HL-60 (cell line): ENCODE results near the gene VWA7.

Experiments used
- DNase-seq, 2 experiments: peaks; one replicate each; pipeline ENCODE4 v3.0.0-alpha.2; 2010 to 2020; ENCODE audit warnings: low read depth in 1 of 2, low spot score in 1 of 2
- H3K27ac ChIP-seq: fragments of 250-450 bp; sonication (Bioruptor Pico); replicated peaks from 2 replicates; pipeline ENCODE4 v1.5.1; 2020; ENCODE audit warnings: mild to moderate bottlenecking, moderate library complexity
- H3K27me3 ChIP-seq: fragments of 250-450 bp; sonication (Bioruptor Pico); 2 replicates; pipeline ENCODE4 v1.5.1; 2021; ENCODE audit warnings: mild to moderate bottlenecking, moderate library complexity; ENCODE audit not compliant: insufficient read depth, poor library complexity, severe bottlenecking
- H3K4me3 ChIP-seq: replicated peaks from 2 replicates; pipeline ENCODE4 v1.5.1; 2011; ENCODE audit warnings: mild to moderate bottlenecking, control low read depth, low read length; ENCODE audit not compliant: insufficient read depth
- CTCF ChIP-seq: IDR thresholded peaks from one replicate; pipeline ENCODE4 v1.5.1; 2011; ENCODE audit warnings: low read length, control low read depth, inconsistent platforms; ENCODE audit not compliant: insufficient read depth
- GABPA ChIP-seq: IDR thresholded peaks from 2 replicates; pipeline ENCODE4 v1.6.1; 2012; ENCODE audit warnings: low read depth
- POLR2AphosphoS5 ChIP-seq: IDR thresholded peaks from 2 replicates; pipeline ENCODE4 v1.6.1; 2012; ENCODE audit warnings: low read depth
- REST ChIP-seq: IDR thresholded peaks from 2 replicates; pipeline ENCODE4 v1.6.1; 2012; ENCODE audit warnings: low read depth; ENCODE audit not compliant: insufficient replicate concordance
- SPI1 ChIP-seq: IDR thresholded peaks from 2 replicates; pipeline ENCODE4 v1.6.1; 2012; ENCODE audit warnings: low read depth, mild to moderate bottlenecking, borderline replicate concordance

VWA7 gene

GRCh38 chr6:31758281-31758680 lies 18.8 kb downstream of the VWA7 start:
- TF ChIP-seq CTCF = no peak
- no peak for TF ChIP-seq REST
- TF ChIP-seq GABPA = no peak
- TF ChIP-seq POLR2AphosphoS5 = no peak
- TF ChIP-seq SPI1 = no peak
- no peak overlapping the region for H3K27ac ChIP-seq

GRCh38 chr6:31752739-31753319 lies 24.3 kb downstream of the VWA7 start:
- no peak overlapping the region for H3K27ac ChIP-seq

More at GRCh38 chr6:31758281-31758680, 18.8 kb downstream of the VWA7 start:
- Histone ChIP-seq H3K4me3 (no peak overlapping the region), H3K27me3 (no peaks in the 10 kb centered on the region)
- DNase-seq = no peak

More at GRCh38 chr6:31752739-31753319, 24.3 kb downstream of the VWA7 start:
- no peaks in the 10 kb centered on the region for H3K27me3 ChIP-seq
- TF ChIP-seq SPI1 (no peak), GABPA (no peak), REST (no peak), POLR2AphosphoS5 (no peak), CTCF (no peak)
- no peak for DNase-seq
- H3K4me3 ChIP-seq = no peak overlapping the region
